A549 (cell line): ENCODE data around the gene COA8. TPM values are rescaled to one million over a fixed set of nuclear protein-coding genes. Genes with fewer than 3 reads are reported as not detected.
A peak's percentile ranks its signal among the peaks of the same experiment; 100 is the strongest.

ENCODE experiments used
- ATAC-seq, 2 experiments: fragments of 200-7000 bp in 1 of 2; fragments of >200 bp in 1 of 2; cut with Nextera tagmentation in 1 of 2; cut with Tn5 transposase in 1 of 2; 3 replicates each; pipeline versions ENCODE4 v1.8.0 to v1.9.1; 2018 to 2020; ENCODE audit warnings: mild to moderate bottlenecking in 1 of 2, moderate library complexity in 1 of 2
- CTCF ChIA-PET: fragments of 300-600 bp; sonication (Branson Sonifier 250); formaldehyde crosslinking; extraction: SDS; loops from one replicate; lab custom pipeline; 2021; ENCODE audit warnings: antibody characterized with exemption, inconsistent platforms; lab: Yijun Ruan, JAX
- POLR2A ChIA-PET: fragments of 350-600 bp; formaldehyde crosslinking; extraction: SDS; loops from one replicate; lab custom pipeline; 2021; ENCODE audit warnings: antibody characterized with exemption, inconsistent platforms; lab: Yijun Ruan, JAX
- DNase-seq, 2 experiments: peaks; one replicate each; pipeline versions ENCODE4 v3.0.0 to v3.0.0-alpha.2; 2011 to 2016; ENCODE audit warnings: low read depth in 1 of 2, low spot score in 1 of 2
- FAIRE-seq: peaks from 2 replicates; lab custom pipeline; 2011; peaks lifted over from hg19 to GRCh38; lab: Jason Lieb, UNC
- H3K27ac ChIP-seq, 2 experiments: fragments of >200 bp; sonication (Bioruptor Twin); formaldehyde crosslinking; 3 replicates each; pipeline ENCODE4 v1.5.1; 2016 to 2017
- H3K4me1 ChIP-seq: fragments of >200 bp; sonication (Bioruptor Twin); formaldehyde crosslinking; 3 replicates; pipeline ENCODE4 v1.6.1; 2016
- H3K4me2 ChIP-seq: fragments of >200 bp; sonication (Bioruptor Twin); formaldehyde crosslinking; 3 replicates; pipeline ENCODE4 v1.6.1; 2016
- H3K4me3 ChIP-seq: fragments of >200 bp; sonication (Bioruptor Twin); formaldehyde crosslinking; 3 replicates; pipeline ENCODE4 v1.5.1; 2016
- H3K9me3 ChIP-seq: fragments of >200 bp; sonication (Bioruptor Twin); formaldehyde crosslinking; 3 replicates; pipeline ENCODE4 v1.6.1; 2016
- CBX8 ChIP-seq: fragments of 200-600 bp; sonication (generic); IDR thresholded peaks from 2 replicates; pipeline ENCODE4 v1.6.1; 2016
- CHD2 ChIP-seq: fragments of 150-350 bp; IDR thresholded peaks from 2 replicates; pipeline ENCODE4 v1.6.1; 2014; ENCODE audit warnings: low read length; ENCODE audit not compliant: partially characterized antibody
- FOSL2 ChIP-seq, 2 experiments: fragments of 450-650 bp in 1 of 2; fragments of >200 bp in 1 of 2; sonication (Bioruptor Twin) in 1 of 2; formaldehyde crosslinking; IDR thresholded peaks; 2 replicates each; pipeline versions ENCODE4 v1.5.0 to v1.6.1; 2016 to 2020; ENCODE audit warnings: mild to moderate bottlenecking in 1 of 2, moderate library complexity in 1 of 2
- FOXS1 ChIP-seq: fragments of 250-450 bp; sonication (Bioruptor Pico); IDR thresholded peaks from 2 replicates; pipeline ENCODE4 v1.5.0; 2020; ENCODE audit warnings: mild to moderate bottlenecking, moderate library complexity
- GATA3 ChIP-seq: IDR thresholded peaks from 2 replicates; pipeline ENCODE4 v1.6.1; 2012; ENCODE audit warnings: borderline replicate concordance
- HMGXB4 ChIP-seq: fragments of 250-450 bp; sonication (Bioruptor Pico); IDR thresholded peaks from 2 replicates; pipeline ENCODE4 v1.5.0; 2021; ENCODE audit warnings: mild to moderate bottlenecking, moderate library complexity, borderline replicate concordance
- JUN ChIP-seq, 2 experiments: fragments of >200 bp; sonication (Bioruptor Twin); formaldehyde crosslinking; IDR thresholded peaks; 2 replicates in 1 of 2; 3 replicates in 1 of 2; pipeline ENCODE4 v1.6.1; 2016 to 2017
- JUNB ChIP-seq: fragments of >200 bp; sonication (Bioruptor Twin); formaldehyde crosslinking; IDR thresholded peaks from 2 replicates; pipeline ENCODE4 v1.6.1; 2016
- KDM1A ChIP-seq: fragments of 200-600 bp; sonication (generic); IDR thresholded peaks from 2 replicates; pipeline ENCODE4 v1.6.1; 2016; ENCODE audit warnings: low read depth, mild to moderate bottlenecking
- KDM5A ChIP-seq: fragments of 200-600 bp; sonication (generic); IDR thresholded peaks from 2 replicates; pipeline ENCODE4 v1.6.1; 2016; ENCODE audit warnings: antibody characterized with exemption, mild to moderate bottlenecking
- MAFK ChIP-seq: fragments of 450-650 bp; IDR thresholded peaks from 2 replicates; pipeline ENCODE4 v1.6.1; 2014; ENCODE audit not compliant: partially characterized antibody
- MAZ ChIP-seq: fragments of 150-350 bp; IDR thresholded peaks from 2 replicates; pipeline ENCODE4 v1.6.1; 2014; ENCODE audit warnings: antibody characterized with exemption, low read depth, low read length, borderline replicate concordance
- MYC ChIP-seq: IDR thresholded peaks from 2 replicates; pipeline ENCODE4 v1.6.1; 2012; ENCODE audit warnings: mild to moderate bottlenecking, inconsistent platforms, low read length, improper control_type of control experiment, borderline replicate concordance
- POLR2A ChIP-seq: IDR thresholded peaks from 2 replicates; pipeline ENCODE4 v1.6.1; 2012; ENCODE audit warnings: mild to moderate bottlenecking, low read length
- RAD21 ChIP-seq, 2 experiments: fragments of >200 bp in 1 of 2; sonication (Bioruptor Twin) in 1 of 2; formaldehyde crosslinking in 1 of 2; IDR thresholded peaks in 1 of 2; conservative IDR thresholded peaks in 1 of 2; 2 replicates in 1 of 2; 3 replicates in 1 of 2; pipeline ENCODE4 v1.6.1; 2012 to 2018; ENCODE audit warnings: inconsistent platforms in 1 of 2
- RARB ChIP-seq: fragments of 250-450 bp; sonication (Bioruptor Pico); IDR thresholded peaks from 2 replicates; pipeline ENCODE4 v1.8.0; 2021; ENCODE audit warnings: mild to moderate bottlenecking, moderate library complexity
- RCOR1 ChIP-seq: fragments of 150-350 bp; IDR thresholded peaks from 2 replicates; pipeline ENCODE4 v1.6.1; 2014; ENCODE audit warnings: antibody characterized with exemption, low read length, low read depth
- SMC3 ChIP-seq: fragments of >200 bp; sonication (Bioruptor Twin); formaldehyde crosslinking; IDR thresholded peaks from 3 replicates; pipeline ENCODE4 v1.6.1; 2018; ENCODE audit warnings: inconsistent platforms
- ZSCAN20 ChIP-seq: fragments of 250-450 bp; sonication (Bioruptor Pico); IDR thresholded peaks from 2 replicates; pipeline ENCODE4 v1.8.0; 2022; ENCODE audit warnings: mild to moderate bottlenecking, moderate library complexity
- WGBS: methylation state at CpG from one replicate; pipeline ENCODE4 v1.1.6; 2017; ENCODE audit errors: missing lambda C conversion rate; 5-methylcytosine and 5-hydroxymethylcytosine counted together
- polyA plus RNA-seq, 4 experiments: library from polyadenylated mRNA; depleted of rRNA in 3 of 4; stranded (reverse); fragments of >200 nt; fragmentation: RNase III in 1 of 4; extraction: RNeasy Plus Mini Kit Qiagen cat#74134 plus additional on column Dnase treatment in 1 of 4; gene quantifications; 2 replicates in 3 of 4; 3 replicates in 1 of 4; pipeline ENCODE4 v1.2.3, GENCODE V29; 2011 to 2017
- TF ChIP-seq, protein P1 (sequence below): fragments of >200 bp; sonication (Bioruptor Twin); formaldehyde crosslinking; IDR thresholded peaks from 3 replicates; pipeline ENCODE4 v1.5.1; 2016
- TF ChIP-seq, protein P2 (sequence below): IDR thresholded peaks from 2 replicates; pipeline ENCODE4 v1.6.1; 2012
- TF ChIP-seq, protein P3 (sequence below): IDR thresholded peaks from 2 replicates; pipeline ENCODE4 v1.6.1; 2012; ENCODE audit warnings: low read depth, borderline replicate concordance
- TF ChIP-seq, protein P4 (sequence below): fragments of 150-350 bp; IDR thresholded peaks from 2 replicates; pipeline ENCODE4 v1.6.1; 2014; ENCODE audit warnings: low read depth, mild to moderate bottlenecking, low read length

Gene COA8
- polyA plus RNA-seq, 2 of the 4 experiments (the other 2 are of a cell fraction) = 29.8 to 34.9 TPM

DNA sequence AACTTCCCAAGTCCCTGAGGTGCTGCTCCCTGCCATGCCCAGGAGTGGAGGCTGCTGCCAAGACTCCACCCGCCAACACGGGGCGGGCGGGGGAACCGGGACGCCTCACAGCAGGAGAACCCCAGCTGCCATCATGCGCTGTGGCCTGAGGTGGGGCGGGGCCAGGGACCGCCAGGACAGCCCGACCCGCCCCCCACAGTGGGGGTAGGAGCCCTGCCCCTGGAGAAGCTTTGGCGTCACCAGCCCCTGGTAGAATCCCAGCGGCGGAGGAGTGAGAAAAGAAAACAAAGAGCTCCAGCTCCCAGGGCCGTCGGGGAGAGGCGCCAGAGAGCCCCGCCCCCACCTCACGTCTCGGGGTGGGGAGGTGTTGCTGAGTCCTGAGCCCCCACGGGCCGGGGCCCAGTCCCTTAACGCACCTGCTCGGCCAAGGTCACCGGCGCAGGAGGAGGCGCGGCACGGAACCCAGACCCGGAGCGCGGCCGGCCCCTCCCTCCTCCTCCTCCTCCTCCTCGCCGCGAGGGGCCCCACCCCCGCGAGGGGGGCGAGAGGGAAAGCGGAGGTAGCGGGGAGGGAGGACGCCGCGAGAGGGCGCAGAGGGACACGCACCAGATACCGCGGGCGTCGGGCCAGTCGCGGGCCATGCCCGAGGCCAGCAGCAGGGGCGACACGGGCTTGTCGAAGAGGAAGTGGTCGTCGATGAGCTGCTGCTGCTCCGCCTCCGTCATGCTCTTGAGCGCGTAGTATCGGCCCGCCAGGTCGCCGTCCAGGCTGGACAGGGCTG lies 41.9 kb upstream of the COA8 start:
- Histone ChIP-seq H3K4me3 (peak overlapping the region; percentile 79), H3K4me2 (peak overlapping the region; percentile 100), H3K9me3 (no peaks in the 10 kb centered on the region), H3K27ac (peak overlapping the region; percentile 71 to 88), H3K4me1 (peaks cover 56% of the 10 kb centered on the region)
- peak; percentile 31 to 52 for ATAC-seq
- peak; percentile 81 for DNase-seq
- no peak for FAIRE-seq
- 13% methylated on average over 34 of the region's 66 CpGs for WGBS
- TF ChIP-seq SMC3 = peak; percentile 57
- TF ChIP-seq FOXS1 (CRISPR knock-in tag) = no peak
- TF ChIP-seq, protein P1, sequence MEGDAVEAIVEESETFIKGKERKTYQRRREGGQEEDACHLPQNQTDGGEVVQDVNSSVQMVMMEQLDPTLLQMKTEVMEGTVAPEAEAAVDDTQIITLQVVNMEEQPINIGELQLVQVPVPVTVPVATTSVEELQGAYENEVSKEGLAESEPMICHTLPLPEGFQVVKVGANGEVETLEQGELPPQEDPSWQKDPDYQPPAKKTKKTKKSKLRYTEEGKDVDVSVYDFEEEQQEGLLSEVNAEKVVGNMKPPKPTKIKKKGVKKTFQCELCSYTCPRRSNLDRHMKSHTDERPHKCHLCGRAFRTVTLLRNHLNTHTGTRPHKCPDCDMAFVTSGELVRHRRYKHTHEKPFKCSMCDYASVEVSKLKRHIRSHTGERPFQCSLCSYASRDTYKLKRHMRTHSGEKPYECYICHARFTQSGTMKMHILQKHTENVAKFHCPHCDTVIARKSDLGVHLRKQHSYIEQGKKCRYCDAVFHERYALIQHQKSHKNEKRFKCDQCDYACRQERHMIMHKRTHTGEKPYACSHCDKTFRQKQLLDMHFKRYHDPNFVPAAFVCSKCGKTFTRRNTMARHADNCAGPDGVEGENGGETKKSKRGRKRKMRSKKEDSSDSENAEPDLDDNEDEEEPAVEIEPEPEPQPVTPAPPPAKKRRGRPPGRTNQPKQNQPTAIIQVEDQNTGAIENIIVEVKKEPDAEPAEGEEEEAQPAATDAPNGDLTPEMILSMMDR = peak; percentile 57; the same call in 2 of the 3 replicates
- TF ChIP-seq, protein P2, sequence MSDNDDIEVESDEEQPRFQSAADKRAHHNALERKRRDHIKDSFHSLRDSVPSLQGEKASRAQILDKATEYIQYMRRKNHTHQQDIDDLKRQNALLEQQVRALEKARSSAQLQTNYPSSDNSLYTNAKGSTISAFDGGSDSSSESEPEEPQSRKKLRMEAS = peak; percentile 77
- TF ChIP-seq CHD2 = no peak
- TF ChIP-seq KDM1A = no peak
- TF ChIP-seq RARB (CRISPR knock-in tag) = no peak
- TF ChIP-seq KDM5A = no peak
- TF ChIP-seq JUN (IDR thresholded peaks at IDR 0.05) = peak in 1 of 2 experiments; percentile 31; a peak in 2 of 5 replicates
- no peak for TF ChIP-seq GATA3
- TF ChIP-seq FOSL2 (IDR thresholded peaks at IDR 0.05) = no peak
- no peak for TF ChIP-seq FOSL2 (CRISPR knock-in tag; IDR thresholded peaks at IDR 0.05)
- TF ChIP-seq, protein P3, sequence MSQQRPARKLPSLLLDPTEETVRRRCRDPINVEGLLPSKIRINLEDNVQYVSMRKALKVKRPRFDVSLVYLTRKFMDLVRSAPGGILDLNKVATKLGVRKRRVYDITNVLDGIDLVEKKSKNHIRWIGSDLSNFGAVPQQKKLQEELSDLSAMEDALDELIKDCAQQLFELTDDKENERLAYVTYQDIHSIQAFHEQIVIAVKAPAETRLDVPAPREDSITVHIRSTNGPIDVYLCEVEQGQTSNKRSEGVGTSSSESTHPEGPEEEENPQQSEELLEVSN = peak; percentile 77
- TF ChIP-seq POLR2A = peak; percentile 19; the same call in 1 of the 2 replicates
- no peak for TF ChIP-seq MAFK
- TF ChIP-seq RAD21 (conservative IDR thresholded peaks at IDR 0.05 in 1 of 2, IDR thresholded peaks at IDR 0.05 in 1 of 2) = peak in 1 of 2 experiments; percentile 31; a peak in 2 of 5 replicates
- peak; percentile 87; the same call in 1 of the 2 replicates for TF ChIP-seq MAZ
- no peak for TF ChIP-seq RCOR1
- TF ChIP-seq, protein P4, sequence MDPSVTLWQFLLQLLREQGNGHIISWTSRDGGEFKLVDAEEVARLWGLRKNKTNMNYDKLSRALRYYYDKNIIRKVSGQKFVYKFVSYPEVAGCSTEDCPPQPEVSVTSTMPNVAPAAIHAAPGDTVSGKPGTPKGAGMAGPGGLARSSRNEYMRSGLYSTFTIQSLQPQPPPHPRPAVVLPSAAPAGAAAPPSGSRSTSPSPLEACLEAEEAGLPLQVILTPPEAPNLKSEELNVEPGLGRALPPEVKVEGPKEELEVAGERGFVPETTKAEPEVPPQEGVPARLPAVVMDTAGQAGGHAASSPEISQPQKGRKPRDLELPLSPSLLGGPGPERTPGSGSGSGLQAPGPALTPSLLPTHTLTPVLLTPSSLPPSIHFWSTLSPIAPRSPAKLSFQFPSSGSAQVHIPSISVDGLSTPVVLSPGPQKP = no peak
- no peak for TF ChIP-seq JUNB
- TF ChIP-seq MYC = no peak
- no peak for TF ChIP-seq ZSCAN20 (CRISPR knock-in tag)
- TF ChIP-seq CBX8 = no peak
- no peak for TF ChIP-seq HMGXB4
- ChIA-PET POLR2A (interaction anchor here (0.7 to 1.4 kb wide), 5 partner anchors 18 to 88 kb away, joined by 3 to 4 read pairs (median 4); no protein-coding TSS in a partner anchor), CTCF (interaction anchor here (1.2 to 10.0 kb wide), 6 partner anchors 11 to 255 kb away, joined by 3 to 489 read pairs (median 56); partner anchors contain the start of genes BAG5 and TRMT61A)
